CD4-positive, alpha-beta T cell treated with Interleukin-17A for 1 hour (primary cell): ENCODE results near the gene CYP26B1.

Source experiments
- DNase-seq: peaks from one replicate; pipeline ENCODE4 v3.0.0-alpha.2; 2020

Gene CYP26B1

DNA sequence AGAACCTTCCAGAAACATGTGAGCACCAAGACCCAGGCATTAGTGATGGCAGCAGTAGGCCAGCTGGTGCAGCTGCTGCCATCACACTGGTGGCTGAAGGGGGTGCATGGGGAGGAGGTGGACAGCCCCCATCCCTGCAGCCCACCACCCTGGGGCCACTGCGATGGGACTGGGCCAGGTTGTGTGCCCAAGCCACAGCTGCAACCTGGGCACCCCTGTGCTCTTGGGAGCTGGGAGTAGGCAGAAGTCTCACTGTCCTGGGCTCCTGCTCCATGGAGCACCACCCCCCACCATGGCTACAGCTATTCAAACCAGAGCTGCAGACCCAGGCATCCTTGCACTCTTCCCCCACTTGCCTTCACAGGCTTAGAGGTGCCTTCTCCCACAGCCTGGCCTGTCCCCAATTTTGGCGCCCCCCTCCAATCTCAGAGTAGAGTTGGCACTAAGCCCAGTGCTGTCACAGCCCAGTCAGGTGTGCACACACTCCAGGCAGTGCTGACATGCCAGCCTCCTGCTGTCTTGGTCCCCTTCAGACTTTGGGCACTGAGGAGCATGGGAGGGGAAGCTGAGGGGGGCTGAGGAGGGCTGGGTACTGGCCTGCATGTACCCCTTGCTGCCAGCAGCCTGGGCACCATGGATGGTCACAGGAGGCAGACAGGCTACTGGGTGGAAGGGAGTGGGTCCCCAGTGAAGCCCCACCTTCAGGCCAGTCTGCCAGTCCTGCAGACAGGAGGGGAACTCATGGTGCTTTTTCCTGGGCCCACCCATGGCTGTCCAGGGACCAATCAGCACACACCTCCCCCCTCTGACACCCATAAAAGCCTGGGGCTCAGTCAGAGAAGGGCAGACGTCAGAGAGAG is 67.1 kb downstream of the CYP26B1 start:
- no peak for DNase-seq
